Neuronal stem cell (in vitro differentiated cells): ENCODE results near the gene JAML.

Source experiments
- DNase-seq: peaks from one replicate; pipeline ENCODE4 v3.0.0-alpha.2; 2013; ENCODE audit warnings: low spot score
- H2AFZ ChIP-seq: one replicate; pipeline ENCODE4 v1.6.1; 2013; ENCODE audit warnings: mild to moderate bottlenecking, low read length, inconsistent platforms
- H2AK5ac ChIP-seq: 2 replicates; pipeline ENCODE4 v1.6.1; 2013; ENCODE audit warnings: low read depth, mild to moderate bottlenecking, inconsistent platforms, low read length, moderate library complexity, mixed read lengths
- H2BK120ac ChIP-seq: 2 replicates; pipeline ENCODE4 v1.6.1; 2013; ENCODE audit warnings: low read depth, mild to moderate bottlenecking, inconsistent platforms, low read length, moderate library complexity, mixed read lengths
- H2BK12ac ChIP-seq: one replicate; pipeline ENCODE4 v1.6.1; 2013; ENCODE audit warnings: low read length, inconsistent platforms
- H2BK15ac ChIP-seq: 2 replicates; pipeline ENCODE4 v1.6.1; 2013; ENCODE audit warnings: mild to moderate bottlenecking, low read length, inconsistent platforms, mixed read lengths
- H2BK5ac ChIP-seq: one replicate; pipeline ENCODE4 v1.6.1; 2013; ENCODE audit warnings: inconsistent platforms, mild to moderate bottlenecking, low read length, moderate library complexity
- H3K14ac ChIP-seq: one replicate; pipeline ENCODE4 v1.6.1; 2013; ENCODE audit warnings: low read length, inconsistent platforms
- H3K18ac ChIP-seq: 2 replicates; pipeline ENCODE4 v1.6.1; 2013; ENCODE audit warnings: low read length, inconsistent platforms
- H3K23ac ChIP-seq: 2 replicates; pipeline ENCODE4 v1.6.1; 2013; ENCODE audit warnings: low read depth, mild to moderate bottlenecking, mixed read lengths, low read length, inconsistent platforms; ENCODE audit not compliant: poor library complexity
- H3K27ac ChIP-seq: replicated peaks from 3 replicates; pipeline ENCODE4 v1.5.1; 2013; ENCODE audit warnings: low read length, inconsistent platforms
- H3K27me3 ChIP-seq, 3 experiments: 2 replicates each; pipeline ENCODE4 v1.6.1; 2013; ENCODE audit warnings: low read length in 3 of 3, mild to moderate bottlenecking in 2 of 3, inconsistent platforms in 1 of 3, low read depth in 1 of 3, mixed read lengths in 1 of 3, moderate library complexity in 1 of 3; ENCODE audit not compliant: control insufficient read depth in 3 of 3, insufficient read depth in 3 of 3
- H3K36me3 ChIP-seq, 2 donors: replicated peaks in 1 of 2; 2 replicates each; pipeline ENCODE4 v1.6.1; 2013; ENCODE audit warnings: low read length in 2 of 2; ENCODE audit not compliant: control insufficient read depth in 2 of 2, insufficient read depth in 2 of 2
- H3K4ac ChIP-seq: 2 replicates; pipeline ENCODE4 v1.6.1; 2013; ENCODE audit warnings: inconsistent platforms, mild to moderate bottlenecking, low read length, moderate library complexity
- H3K4me1 ChIP-seq, 2 donors: 1 replicate in 1 of 2; 2 replicates in 1 of 2; pipeline ENCODE4 v1.6.1; 2013; ENCODE audit warnings: low read length in 2 of 2, low read depth in 1 of 2; ENCODE audit not compliant: control insufficient read depth in 2 of 2, insufficient read depth in 1 of 2
- H3K4me2 ChIP-seq: one replicate; pipeline ENCODE4 v1.6.1; 2013; ENCODE audit warnings: mild to moderate bottlenecking, low read length, inconsistent platforms; ENCODE audit not compliant: insufficient read depth, poor library complexity, severe bottlenecking
- H3K4me3 ChIP-seq, 2 donors: 2 replicates each; pipeline ENCODE4 v1.5.1; 2013; ENCODE audit warnings: low read length in 2 of 2, mild to moderate bottlenecking in 2 of 2, inconsistent platforms in 1 of 2, moderate library complexity in 1 of 2
- H3K79me1 ChIP-seq: one replicate; pipeline ENCODE4 v1.6.1; 2013; ENCODE audit warnings: low read depth, mild to moderate bottlenecking, inconsistent platforms, low read length, moderate library complexity
- H3K9ac ChIP-seq: one replicate; pipeline ENCODE4 v1.6.1; 2013; ENCODE audit warnings: mild to moderate bottlenecking, low read depth, low read length, inconsistent platforms; ENCODE audit not compliant: poor library complexity
- H3K9me3 ChIP-seq, 2 donors: replicated peaks in 1 of 2; 2 replicates each; pipeline versions ENCODE3 to v1.6.1; 2013; ENCODE audit warnings: low read length in 2 of 2, mild to moderate bottlenecking in 2 of 2, inconsistent platforms in 1 of 2, low read depth in 1 of 2, mixed read lengths in 1 of 2, moderate library complexity in 1 of 2; ENCODE audit not compliant: control insufficient read depth in 2 of 2, insufficient read depth in 1 of 2
- H4K8ac ChIP-seq: one replicate; pipeline ENCODE4 v1.6.1; 2013; ENCODE audit warnings: low read depth, mild to moderate bottlenecking, inconsistent platforms, low read length, moderate library complexity
- H4K91ac ChIP-seq: one replicate; pipeline ENCODE4 v1.6.1; 2013; ENCODE audit warnings: low read length, low read depth, mild to moderate bottlenecking, inconsistent platforms; ENCODE audit not compliant: poor library complexity
- WGBS, 2 donors: extraction: QIAGEN DNeasy Blood & Tissue Kit; methylation state at CpG; one replicate each; pipeline ENCODE4 v1.1.7; 2013; ENCODE audit warnings: missing lambda C conversion rate in 2 of 2, mixed read lengths in 1 of 2; ENCODE audit not compliant: insufficient read length in 2 of 2, insufficient replicate concordance in 1 of 2; ENCODE audit errors: extremely low coverage in 2 of 2; 5-methylcytosine and 5-hydroxymethylcytosine counted together

JAML gene

DNA sequence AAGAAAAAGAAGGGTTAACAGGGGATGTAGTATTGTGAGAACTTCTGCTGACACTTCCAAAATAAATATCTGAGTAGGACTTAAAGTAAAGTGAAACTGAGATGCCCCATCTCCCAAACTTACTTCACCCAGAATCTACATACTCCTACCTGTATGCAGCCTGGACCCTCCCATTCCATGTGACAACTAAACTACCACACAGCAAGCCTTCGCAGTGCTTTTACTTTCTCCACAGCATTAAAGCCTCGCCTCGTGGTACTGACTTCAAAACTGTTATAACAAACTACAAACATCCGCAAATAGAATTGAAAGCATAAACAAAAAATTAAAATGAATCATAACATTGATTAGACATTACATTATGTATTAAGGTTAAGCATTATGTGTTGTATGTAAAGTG lies 38.3 kb upstream of the JAML start:
- H3K4me3 ChIP-seq: no peak overlapping the region
- H3K27me3 ChIP-seq: peaks cover 0 to 76% (median 6%) of the 10 kb centered on the region in 3 experiments
- no CpG with 5 or more reads among the region's 4 CpGs for WGBS, 2 donors

DNA sequence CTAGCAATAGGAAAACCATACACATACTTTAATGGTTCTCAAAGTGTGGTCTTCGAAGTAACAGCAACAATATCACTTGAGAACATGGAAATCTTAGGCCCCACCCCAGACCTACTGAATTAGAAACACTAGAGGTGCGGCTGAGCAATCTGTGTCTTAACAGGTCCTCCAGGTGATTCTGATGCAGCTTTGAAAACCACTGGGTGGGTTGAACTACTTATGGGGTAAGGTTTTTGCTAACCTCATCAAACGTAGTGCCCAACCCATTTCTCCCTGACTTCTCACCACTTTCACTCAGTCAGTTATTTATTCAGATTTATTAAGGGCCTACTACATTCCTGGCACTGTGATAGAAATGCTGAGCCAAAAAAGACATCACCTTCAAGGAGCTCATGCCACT lies 35.5 kb upstream of the JAML start:
- H3K23ac ChIP-seq: no peak overlapping the region
- peaks cover 0 to 61% (median 6%) of the 10 kb centered on the region in 3 experiments for H3K27me3 ChIP-seq
- no peak overlapping the region for H2AK5ac ChIP-seq
- no peak overlapping the region for H2AFZ ChIP-seq
- no peak overlapping the region for H3K4me2 ChIP-seq
- H2BK12ac ChIP-seq: no peak overlapping the region
- H3K36me3 ChIP-seq: no peaks in the 10 kb centered on the region
- WGBS, 2 donors: no CpG with 5 or more reads among the region's 3 CpGs
- no peak overlapping the region for H3K14ac ChIP-seq
- no peak overlapping the region for H2BK5ac ChIP-seq
- H3K9me3 ChIP-seq: no peaks in the 10 kb centered on the region
- H4K8ac ChIP-seq: no peak overlapping the region
- no peak for DNase-seq
- H3K9ac ChIP-seq: no peak overlapping the region
- H2BK15ac ChIP-seq: no peak overlapping the region
- no peak overlapping the region for H2BK120ac ChIP-seq
- H3K18ac ChIP-seq: no peak overlapping the region
- no peak overlapping the region for H3K4ac ChIP-seq
- peaks cover 0 to 4% of the 10 kb centered on the region in 2 donors for H3K4me1 ChIP-seq
- no peak overlapping the region for H3K4me3 ChIP-seq
- no peaks in the 10 kb centered on the region for H3K79me1 ChIP-seq
- no peak overlapping the region for H4K91ac ChIP-seq
- H3K27ac ChIP-seq: no peak overlapping the region

More for the DNA sequence above, 38.3 kb upstream of the JAML start:
- no peak overlapping the region for H2AFZ ChIP-seq
- no peak overlapping the region for H2BK12ac ChIP-seq
- H3K4me2 ChIP-seq: no peak overlapping the region
- H2BK5ac ChIP-seq: no peak overlapping the region
- DNase-seq: no peak
- no peak overlapping the region for H2BK15ac ChIP-seq
- no peak overlapping the region for H2AK5ac ChIP-seq
- no peaks in the 10 kb centered on the region for H3K36me3 ChIP-seq
- H4K8ac ChIP-seq: no peak overlapping the region
- H3K79me1 ChIP-seq: no peaks in the 10 kb centered on the region
- H3K18ac ChIP-seq: no peak overlapping the region
- no peak overlapping the region for H3K9ac ChIP-seq
- H3K9me3 ChIP-seq: no peaks in the 10 kb centered on the region
- no peak overlapping the region for H3K23ac ChIP-seq
- no peak overlapping the region for H3K14ac ChIP-seq
- no peak overlapping the region for H4K91ac ChIP-seq
- no peak overlapping the region for H3K4ac ChIP-seq
- H2BK120ac ChIP-seq: no peak overlapping the region
- no peak overlapping the region for H3K27ac ChIP-seq
- peaks cover 0 to 4% of the 10 kb centered on the region in 2 donors for H3K4me1 ChIP-seq

DNA sequence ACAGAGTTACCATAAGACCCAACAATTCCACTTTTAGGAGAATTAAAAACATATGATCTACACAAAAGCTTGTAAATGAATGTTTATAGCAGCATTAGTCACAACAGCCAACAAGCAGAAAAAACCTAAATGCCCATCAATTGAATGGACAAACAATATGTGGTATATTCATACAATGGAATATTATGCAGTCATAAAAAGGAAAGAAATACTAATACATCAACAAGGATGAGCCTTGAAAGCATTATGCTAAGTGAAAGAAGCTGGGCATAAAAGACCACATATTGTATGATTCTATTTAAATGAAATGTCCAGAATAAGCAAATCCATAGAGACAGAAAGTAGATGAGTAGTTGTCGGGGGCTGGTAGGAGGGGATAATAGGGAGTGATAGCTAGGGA lies 34.3 kb upstream of the JAML start:
- H3K4me2 ChIP-seq: no peak overlapping the region
- H2BK12ac ChIP-seq: no peak overlapping the region
- no peak for DNase-seq
- H2AFZ ChIP-seq: no peak overlapping the region
- H3K14ac ChIP-seq: no peak overlapping the region
- no peak overlapping the region for H3K27ac ChIP-seq
- no peak overlapping the region for H2BK120ac ChIP-seq
- no peaks in the 10 kb centered on the region for H3K4me1 ChIP-seq
- no peak overlapping the region for H3K18ac ChIP-seq
- peaks cover 0 to 58% (median 6%) of the 10 kb centered on the region in 3 experiments for H3K27me3 ChIP-seq
- no peak overlapping the region for H3K4ac ChIP-seq
- no peak overlapping the region for H3K4me3 ChIP-seq
- H4K91ac ChIP-seq: no peak overlapping the region
- H3K36me3 ChIP-seq: no peaks in the 10 kb centered on the region
- no peak overlapping the region for H4K8ac ChIP-seq
- H2AK5ac ChIP-seq: no peak overlapping the region
- H3K79me1 ChIP-seq: no peaks in the 10 kb centered on the region
- no CpG with 5 or more reads among the region's 1 CpG for WGBS, 2 donors
- no peak overlapping the region for H2BK5ac ChIP-seq
- H3K23ac ChIP-seq: no peak overlapping the region
- no peaks in the 10 kb centered on the region for H3K9me3 ChIP-seq
- no peak overlapping the region for H3K9ac ChIP-seq
- H2BK15ac ChIP-seq: no peak overlapping the region

DNA sequence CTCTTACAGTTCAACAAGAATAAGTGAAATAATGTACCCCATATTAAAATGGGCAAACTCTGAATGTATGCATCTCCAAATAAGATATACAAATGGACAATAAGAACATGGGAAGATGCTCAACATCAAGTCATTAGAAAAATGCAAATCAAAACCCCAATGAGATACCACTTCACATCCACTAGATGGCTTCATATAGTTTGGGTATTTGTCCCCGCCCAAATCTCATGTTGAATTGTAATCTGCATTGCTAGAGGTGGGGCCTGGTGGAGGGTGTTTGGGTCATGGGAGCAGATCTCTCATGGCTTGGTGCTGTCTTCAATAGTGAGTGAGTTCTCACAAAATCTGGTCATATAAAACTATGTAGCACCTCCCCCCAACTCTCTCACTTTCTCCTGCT lies 33.6 kb upstream of the JAML start:
- Histone ChIP-seq H3K4me2 (no peak overlapping the region), H3K27ac (no peak overlapping the region), H4K91ac (no peak overlapping the region), H2BK120ac (no peak overlapping the region), H3K4me1 (no peaks in the 10 kb centered on the region), H3K14ac (no peak overlapping the region), H3K36me3 (no peaks in the 10 kb centered on the region), H3K9me3 (no peaks in the 10 kb centered on the region), H3K9ac (no peak overlapping the region), H3K79me1 (no peaks in the 10 kb centered on the region), H3K23ac (no peak overlapping the region), H3K4ac (no peak overlapping the region), H2BK5ac (no peak overlapping the region), H3K18ac (no peak overlapping the region), H2BK15ac (no peak overlapping the region), H4K8ac (no peak overlapping the region), H3K4me3 (no peak overlapping the region), H2BK12ac (no peak overlapping the region), H3K27me3 (peaks cover 0 to 51% (median 0%) of the 10 kb centered on the region in 3 experiments), H2AK5ac (no peak overlapping the region), H2AFZ (no peak overlapping the region)
- no CpG with 5 or more reads among the region's 1 CpG for WGBS, 2 donors
- DNase-seq: no peak
